Cardiac fibroblast (primary cell): Measurements from ENCODE around the gene LIN37.
"Not testable (repeated sequence)": the region's sequence is repeated elsewhere in the genome, so short reads cannot be mapped to it uniquely, and the experiment has no call there.

Source experiments
- DNase-seq, 2 donors: peaks; one replicate each; pipeline versions ENCODE4 v3.0.0 to v3.0.0-alpha.2; 2010; ENCODE audit warnings: low read depth in 2 of 2
- H3K4me3 ChIP-seq, 2 donors: replicated peaks in 1 of 2; 1 replicate in 1 of 2; 2 replicates in 1 of 2; pipeline ENCODE4 v1.5.1; 2011; ENCODE audit warnings: low read depth in 2 of 2, low read length in 2 of 2, mild to moderate bottlenecking in 2 of 2, moderate library complexity in 1 of 2
- CTCF ChIP-seq: IDR thresholded peaks from one replicate; pipeline ENCODE4 v1.5.1; 2011; ENCODE audit warnings: low read depth, mild to moderate bottlenecking, low read length, inconsistent platforms

Gene LIN37

GRCh38 chr19:35720163-35720524, 28.2 kb upstream of the LIN37 start:
- H3K4me3 ChIP-seq: no peak overlapping the region
- TF ChIP-seq CTCF: no peak
- no peak for DNase-seq

GRCh38 chr19:35720648-35721047, 27.7 kb upstream of the LIN37 start:
- DNase-seq: no peak
- TF ChIP-seq CTCF: no peak
- no peak overlapping the region for H3K4me3 ChIP-seq

GRCh38 chr19:35721374-35721773, 27.0 kb upstream of the LIN37 start:
- DNase-seq: no peak
- H3K4me3 ChIP-seq: no peak overlapping the region
- TF ChIP-seq CTCF: no peak

GRCh38 chr19:35722461-35722860, 25.9 kb upstream of the LIN37 start:
- no peak for TF ChIP-seq CTCF
- no peak for DNase-seq
- H3K4me3 ChIP-seq: no peak overlapping the region

GRCh38 chr19:35722897-35723296, 25.5 kb upstream of the LIN37 start:
- TF ChIP-seq CTCF: no peak
- DNase-seq: no peak
- no peak overlapping the region for H3K4me3 ChIP-seq

GRCh38 chr19:35723671-35724070, 24.7 kb upstream of the LIN37 start:
- H3K4me3 ChIP-seq: no peak overlapping the region
- DNase-seq: no peak
- TF ChIP-seq CTCF: no peak

- not testable (repeated sequence) for DNase-seq, H3K4me3 ChIP-seq
Measured at GRCh38 chr19:35724132-35724531, 24.2 kb upstream of the LIN37 start.

- H3K4me3 ChIP-seq: no peak overlapping the region
- no peak for TF ChIP-seq CTCF
- DNase-seq: no peak
Measured at GRCh38 chr19:35724560-35724959, 23.8 kb upstream of the LIN37 start.
